Measurements from ENCODE around the gene PACSIN2. TPM values are rescaled to one million over a fixed set of nuclear protein-coding genes. Genes with fewer than 3 reads are reported as not detected.

The PACSIN2 gene
- total RNA-seq, 1 experiment from 2014 or later: 103 TPM

DNA sequence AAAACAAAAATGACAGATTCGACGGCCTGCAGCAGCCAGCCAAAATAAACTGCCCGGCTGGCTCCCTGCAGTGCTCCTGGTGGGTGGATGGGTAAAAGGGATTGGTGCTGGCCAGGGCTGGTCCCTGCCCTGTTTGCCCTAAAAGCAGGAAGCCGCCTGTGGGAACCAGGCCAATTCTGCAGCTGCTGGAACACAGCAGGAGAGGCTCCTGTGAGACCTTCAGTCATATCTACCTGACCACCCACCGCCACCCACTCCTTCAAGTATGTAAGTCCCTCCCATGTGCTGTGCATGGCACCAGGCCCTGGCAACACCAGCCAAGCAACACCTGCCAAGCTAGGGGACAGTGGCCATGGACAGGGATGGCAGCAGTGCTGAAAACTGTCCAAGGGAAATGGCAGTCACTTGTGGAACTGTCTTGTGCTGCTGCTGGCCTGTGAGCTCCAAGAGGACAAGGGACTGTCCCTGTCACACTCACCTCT is 109.2 kb downstream of the PACSIN2 start:
- no peak overlapping the region for H3K4me2 ChIP-seq
- ChIA-PET CTCF (no interaction called here), POLR2A (ENCODE audit: unreplicated experiment) (no interaction called here)
- no peak for TF ChIP-seq EZH2 (IDR thresholded peaks at IDR 0.05; ENCODE audit: low read depth)
- TF ChIP-seq, protein P1, sequence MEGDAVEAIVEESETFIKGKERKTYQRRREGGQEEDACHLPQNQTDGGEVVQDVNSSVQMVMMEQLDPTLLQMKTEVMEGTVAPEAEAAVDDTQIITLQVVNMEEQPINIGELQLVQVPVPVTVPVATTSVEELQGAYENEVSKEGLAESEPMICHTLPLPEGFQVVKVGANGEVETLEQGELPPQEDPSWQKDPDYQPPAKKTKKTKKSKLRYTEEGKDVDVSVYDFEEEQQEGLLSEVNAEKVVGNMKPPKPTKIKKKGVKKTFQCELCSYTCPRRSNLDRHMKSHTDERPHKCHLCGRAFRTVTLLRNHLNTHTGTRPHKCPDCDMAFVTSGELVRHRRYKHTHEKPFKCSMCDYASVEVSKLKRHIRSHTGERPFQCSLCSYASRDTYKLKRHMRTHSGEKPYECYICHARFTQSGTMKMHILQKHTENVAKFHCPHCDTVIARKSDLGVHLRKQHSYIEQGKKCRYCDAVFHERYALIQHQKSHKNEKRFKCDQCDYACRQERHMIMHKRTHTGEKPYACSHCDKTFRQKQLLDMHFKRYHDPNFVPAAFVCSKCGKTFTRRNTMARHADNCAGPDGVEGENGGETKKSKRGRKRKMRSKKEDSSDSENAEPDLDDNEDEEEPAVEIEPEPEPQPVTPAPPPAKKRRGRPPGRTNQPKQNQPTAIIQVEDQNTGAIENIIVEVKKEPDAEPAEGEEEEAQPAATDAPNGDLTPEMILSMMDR (conservative IDR thresholded peaks at IDR 0.05): no peak
- H3F3A ChIP-seq (ENCODE audit: insufficient read depth, low read depth): no peaks in the 10 kb centered on the region
- no peaks in the 10 kb centered on the region for H3K9me2 ChIP-seq (ENCODE audit: insufficient read depth)
- H3K36me3 ChIP-seq (ENCODE audit: low read depth): peaks cover 24% of the 10 kb centered on the region; the same call in 1 of the 2 replicates
- no peak for DNase-seq
- intact Hi-C loops (cut with micrococcal nuclease; ENCODE audit: unreplicated experiment): no loop called here
- H3K27ac ChIP-seq: no peak overlapping the region
- H3K4me1 ChIP-seq (replicated peaks; ENCODE audit: insufficient read depth): no peaks in the 10 kb centered on the region
- H2AFZ ChIP-seq: no peak overlapping the region
- BruUV-seq (replicated peaks): no TSS peak
- peaks cover 9% of the 10 kb centered on the region for H4K20me1 ChIP-seq (ENCODE audit: insufficient read depth)
- no peaks in the 10 kb centered on the region for H3K9me3 ChIP-seq (ENCODE audit: insufficient read depth, low read depth)
- H3K79me2 ChIP-seq (ENCODE audit: low read depth): peaks cover 28% of the 10 kb centered on the region
- H3K4me3 ChIP-seq: no peak overlapping the region
- H3K27me3 ChIP-seq (ENCODE audit: insufficient read depth, low read depth): no peaks in the 10 kb centered on the region

DNA sequence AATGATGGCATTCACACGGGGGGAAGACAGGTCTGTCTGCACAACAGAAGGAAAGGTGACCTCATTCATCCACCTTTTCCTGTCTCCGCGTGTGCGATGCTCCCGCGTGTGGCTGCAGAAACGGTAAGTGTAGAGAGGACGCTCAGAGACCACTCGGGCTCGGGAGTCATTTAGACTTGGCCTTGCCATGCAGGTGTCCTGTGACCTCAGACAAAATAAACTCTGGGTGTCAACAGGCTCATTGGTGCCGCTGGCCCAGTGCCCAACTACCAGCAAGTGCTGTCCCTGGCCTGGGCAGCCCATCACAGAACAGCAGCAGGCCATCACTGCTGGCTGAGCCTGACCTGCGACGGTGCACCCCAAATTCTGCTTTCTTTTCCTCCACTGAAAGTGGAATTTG is 109.7 kb downstream of the PACSIN2 start:
- Histone ChIP-seq H3K36me3 (ENCODE audit: low read depth) (peaks cover 23% of the 10 kb centered on the region; the same call in 1 of the 2 replicates), H3K9me3 (ENCODE audit: insufficient read depth, low read depth) (no peaks in the 10 kb centered on the region), H3K9me2 (ENCODE audit: insufficient read depth) (no peaks in the 10 kb centered on the region), H3K4me3 (no peak overlapping the region), H3K79me2 (ENCODE audit: low read depth) (peaks cover 28% of the 10 kb centered on the region), H4K20me1 (ENCODE audit: insufficient read depth) (peaks cover 9% of the 10 kb centered on the region), H3K27ac (no peak overlapping the region), H2AFZ (no peak overlapping the region), H3K4me1 (replicated peaks; ENCODE audit: insufficient read depth) (no peaks in the 10 kb centered on the region), H3K4me2 (no peak overlapping the region), H3K27me3 (ENCODE audit: insufficient read depth, low read depth) (no peaks in the 10 kb centered on the region), H3F3A (ENCODE audit: insufficient read depth, low read depth) (no peaks in the 10 kb centered on the region)
- no peak for DNase-seq
- intact Hi-C loops (cut with micrococcal nuclease; ENCODE audit: unreplicated experiment): no loop called here
- TF ChIP-seq EZH2 (IDR thresholded peaks at IDR 0.05; ENCODE audit: low read depth): no peak
- TF ChIP-seq, protein P1 (conservative IDR thresholded peaks at IDR 0.05): no peak
- ChIA-PET POLR2A (ENCODE audit: unreplicated experiment) (no interaction called here), CTCF (interaction anchor here (0.6 kb wide), 1 partner anchor 97 kb away, joined by 4 read pairs; no protein-coding TSS in a partner anchor)
- BruUV-seq (replicated peaks): no TSS peak

DNA sequence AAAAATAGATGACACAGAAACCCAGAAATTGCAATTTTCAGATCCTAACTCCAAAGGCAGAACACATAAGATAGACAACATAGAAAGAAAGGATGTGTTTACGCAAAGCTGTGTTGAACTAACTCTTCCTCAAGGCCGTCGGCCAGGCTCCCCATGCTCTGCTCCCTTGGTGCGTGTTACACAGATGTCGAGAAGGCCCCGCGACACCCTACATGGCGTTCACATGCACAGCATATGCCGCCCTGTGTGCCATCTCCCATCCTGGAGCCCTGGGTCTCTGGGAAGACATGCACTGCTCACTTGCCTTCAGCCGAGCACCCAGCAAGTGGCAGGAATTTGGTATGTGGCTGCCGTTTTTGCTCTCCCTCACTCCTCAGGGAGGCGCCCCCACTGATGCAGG is 110.9 kb downstream of the PACSIN2 start:
- CTCF ChIA-PET: no interaction called here
- Histone ChIP-seq H3K4me1 (replicated peaks; ENCODE audit: insufficient read depth) (no peaks in the 10 kb centered on the region), H2AFZ (no peak overlapping the region), H3K9me2 (ENCODE audit: insufficient read depth) (no peaks in the 10 kb centered on the region), H3F3A (ENCODE audit: insufficient read depth, low read depth) (no peaks in the 10 kb centered on the region), H3K36me3 (ENCODE audit: low read depth) (peaks cover 19% of the 10 kb centered on the region; the same call in 1 of the 2 replicates), H3K27me3 (ENCODE audit: insufficient read depth, low read depth) (no peaks in the 10 kb centered on the region), H3K4me3 (no peak overlapping the region), H3K27ac (no peak overlapping the region), H3K4me2 (no peak overlapping the region), H4K20me1 (ENCODE audit: insufficient read depth) (peaks cover 18% of the 10 kb centered on the region), H3K9me3 (ENCODE audit: insufficient read depth, low read depth) (no peaks in the 10 kb centered on the region), H3K79me2 (ENCODE audit: low read depth) (peaks cover 28% of the 10 kb centered on the region)
- no TSS peak for BruUV-seq (replicated peaks)
- POLR2A ChIA-PET (ENCODE audit: unreplicated experiment): interaction anchor here (0.6 kb wide), 1 partner anchor 30 kb away, joined by 9 read pairs; no protein-coding TSS in a partner anchor
- no peak for DNase-seq
- TF ChIP-seq, protein P1 (conservative IDR thresholded peaks at IDR 0.05): no peak
- TF ChIP-seq EZH2 (IDR thresholded peaks at IDR 0.05; ENCODE audit: low read depth): no peak
- intact Hi-C loops (cut with micrococcal nuclease; ENCODE audit: unreplicated experiment): no loop called here
